OCI-LY3 (cell line): Measurements from ENCODE around the gene SFT2D3.

Experiments used
- CTCF ChIP-seq: fragments of 200-600, 300-600 bp; sonication (generic); IDR thresholded peaks from 2 replicates; pipeline ENCODE4 v1.5.1; 2014; ENCODE audit warnings: antibody characterized with exemption, low read length, low read depth
- EZH2phosphoT487 ChIP-seq: fragments of 200-600 bp; shearing (Covaris generic); IDR thresholded peaks from 2 replicates; pipeline ENCODE4 v1.6.1; 2018; ENCODE audit warnings: antibody characterized with exemption, mixed run types, low read depth

- TF ChIP-seq CTCF: no peak
- no peak for TF ChIP-seq EZH2phosphoT487
These were observed 28.7 kb upstream of the SFT2D3 start for GRCh38 chr2:127672341-127673224.
